ENCODE results near the gene RXYLT1. TPM values are rescaled to one million over a fixed set of nuclear protein-coding genes. Genes with fewer than 3 reads are reported as not detected.
"Not testable (repeated sequence)": the region's sequence is repeated elsewhere in the genome, so short reads cannot be mapped to it uniquely, and the experiment has no call there.

Gene RXYLT1
- total RNA-seq, 1 donor from 2014 or later = 7.3 TPM

GRCh38 chr12:63802012-63802608 lies 22.4 kb downstream of the RXYLT1 start:
- peak; percentile 15 to 33 for DNase-seq (ENCODE audit: low read depth in 2 of 2)

GRCh38 chr12:63804746-63805145 lies 25.0 kb downstream of the RXYLT1 start:
- DNase-seq (ENCODE audit: low read depth in 2 of 2) = no peak

GRCh38 chr12:63805704-63806672 lies 26.3 kb downstream of the RXYLT1 start:
- peak in 1 of 2 donors; percentile 5 for DNase-seq (ENCODE audit: low read depth in 2 of 2)

DNA sequence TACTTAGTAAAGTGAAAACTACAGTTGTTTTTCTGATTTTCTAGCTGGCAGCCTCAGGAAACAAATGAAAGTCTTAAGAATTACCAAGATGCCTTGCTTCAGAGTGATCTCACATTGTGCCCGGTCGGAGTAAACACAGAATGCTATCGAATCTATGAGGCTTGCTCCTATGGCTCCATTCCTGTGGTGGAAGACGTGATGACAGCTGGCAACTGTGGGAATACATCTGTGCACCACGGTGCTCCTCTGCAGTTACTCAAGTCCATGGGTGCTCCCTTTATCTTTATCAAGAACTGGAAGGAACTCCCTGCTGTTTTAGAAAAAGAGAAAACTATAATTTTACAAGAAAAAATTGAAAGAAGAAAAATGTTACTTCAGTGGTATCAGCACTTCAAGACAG lies 28.9 kb downstream of the RXYLT1 start:
- no peak for DNase-seq (ENCODE audit: low read depth in 2 of 2)

GRCh38 chr12:63809566-63809965 lies 29.9 kb downstream of the RXYLT1 start:
- DNase-seq (ENCODE audit: low read depth in 2 of 2) = no peak

DNA sequence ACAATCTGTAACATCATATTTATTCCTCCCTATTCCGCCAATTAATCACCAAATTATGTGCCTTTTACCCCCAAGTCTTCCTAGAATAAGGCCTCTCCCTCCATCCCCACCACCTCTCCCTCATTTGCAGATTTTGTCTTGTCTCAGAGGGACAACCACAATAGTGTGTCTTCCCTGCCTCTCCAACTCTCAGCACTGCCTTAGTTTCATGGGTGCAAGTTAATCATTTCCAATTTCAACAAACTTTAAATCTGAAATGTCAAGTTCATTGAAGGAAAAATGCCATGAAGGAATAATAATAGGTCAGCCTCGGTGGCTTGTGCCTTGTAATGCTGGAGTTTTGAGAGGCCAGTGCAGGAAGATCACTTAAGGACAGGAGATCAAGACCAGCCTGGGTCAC lies 31.6 kb downstream of the RXYLT1 start:
- no peak for DNase-seq (ENCODE audit: low read depth in 2 of 2)

DNA sequence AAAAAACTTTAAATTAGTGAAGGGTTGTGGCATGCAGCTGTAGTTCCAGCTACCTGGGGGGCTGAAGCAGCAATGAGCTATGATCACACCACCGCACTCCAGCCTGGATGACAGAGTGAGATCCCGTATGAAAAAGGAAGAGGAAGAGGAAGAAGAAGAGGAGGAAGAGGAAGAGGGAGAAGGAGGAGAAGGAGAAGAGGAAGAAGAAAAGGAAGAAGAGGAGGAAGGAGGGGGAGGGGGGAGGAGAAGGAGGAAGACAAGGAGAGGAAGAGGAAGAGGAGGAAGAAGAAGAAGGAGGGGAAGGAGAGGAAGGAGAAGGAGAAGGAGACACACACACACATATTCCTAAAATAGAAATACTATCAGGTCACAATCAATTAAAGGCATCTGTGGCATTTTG lies 32.0 kb downstream of the RXYLT1 start:
- no peak for DNase-seq (ENCODE audit: low read depth in 2 of 2)

DNA sequence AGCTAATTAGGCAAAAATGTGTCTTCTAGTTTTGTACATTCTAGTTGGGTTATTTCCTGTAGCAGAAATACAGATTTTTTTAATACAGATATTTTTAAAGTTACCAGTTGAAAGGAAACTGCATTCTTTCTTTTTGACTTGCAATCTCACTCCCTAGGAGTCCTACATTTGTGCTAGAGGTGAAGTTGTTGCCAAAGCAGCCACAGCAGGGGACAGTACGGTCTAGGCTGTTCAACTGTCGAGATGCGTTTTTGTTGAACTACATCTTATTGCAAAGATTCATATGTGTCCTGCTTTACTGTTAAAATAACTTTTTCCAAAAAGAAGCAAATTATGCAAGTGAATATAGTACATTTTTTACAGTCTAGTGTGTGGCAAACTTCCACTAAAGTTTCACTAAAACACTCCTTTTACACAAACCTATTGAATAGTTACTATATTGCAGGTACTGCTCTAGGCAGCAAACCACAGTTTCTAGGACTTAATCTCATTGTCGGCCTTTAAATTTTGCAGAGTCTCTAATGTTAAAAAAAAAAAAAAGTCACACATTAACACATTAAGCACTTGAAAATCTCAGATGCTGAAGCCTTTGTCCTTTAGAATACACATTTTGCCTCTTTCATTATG lies 34.5 kb downstream of the RXYLT1 start:
- DNase-seq (ENCODE audit: low read depth in 2 of 2) = no peak

DNA sequence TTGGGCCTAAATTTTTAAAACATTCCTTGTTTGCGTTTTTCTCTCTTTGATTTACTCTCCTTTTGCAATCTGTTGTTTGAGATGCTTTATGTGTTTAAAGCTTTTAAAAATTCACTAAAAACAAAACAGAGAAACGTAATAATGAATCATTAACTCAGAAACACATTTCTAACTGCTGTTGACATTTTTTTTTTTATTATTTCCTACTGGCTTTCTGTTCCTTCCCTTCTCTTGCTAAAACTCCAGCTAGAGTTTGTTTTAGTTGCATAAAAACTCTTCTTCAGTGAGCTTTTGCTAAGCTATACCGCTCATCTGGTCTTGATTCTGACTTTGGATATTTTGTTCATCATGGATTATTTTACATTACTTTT lies 35.8 kb downstream of the RXYLT1 start:
- DNase-seq (ENCODE audit: low read depth in 2 of 2) = no peak

DNA sequence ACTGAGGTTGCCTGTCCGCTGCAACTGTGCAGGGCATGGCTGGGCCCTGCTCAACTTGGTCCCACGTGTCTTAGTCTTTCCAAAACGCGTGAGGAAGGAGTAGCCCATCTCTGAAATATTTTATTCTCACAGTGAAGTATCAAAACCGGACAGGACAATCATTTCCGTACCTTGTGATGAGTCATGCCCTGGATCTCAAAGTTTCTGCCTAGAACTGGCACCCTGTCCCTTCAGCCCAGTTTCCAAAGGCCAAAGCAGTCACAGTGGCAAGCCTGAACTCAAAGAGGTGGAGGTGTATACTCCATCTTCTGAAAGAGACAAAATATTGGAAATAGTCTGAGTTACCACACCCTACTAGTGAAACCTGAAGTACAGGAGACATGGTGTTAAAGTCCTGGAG lies 36.3 kb downstream of the RXYLT1 start:
- no peak for DNase-seq (ENCODE audit: low read depth in 2 of 2)

GRCh38 chr12:63820427-63820826 lies 40.7 kb downstream of the RXYLT1 start:
- DNase-seq (ENCODE audit: low read depth in 2 of 2) = no peak

DNA sequence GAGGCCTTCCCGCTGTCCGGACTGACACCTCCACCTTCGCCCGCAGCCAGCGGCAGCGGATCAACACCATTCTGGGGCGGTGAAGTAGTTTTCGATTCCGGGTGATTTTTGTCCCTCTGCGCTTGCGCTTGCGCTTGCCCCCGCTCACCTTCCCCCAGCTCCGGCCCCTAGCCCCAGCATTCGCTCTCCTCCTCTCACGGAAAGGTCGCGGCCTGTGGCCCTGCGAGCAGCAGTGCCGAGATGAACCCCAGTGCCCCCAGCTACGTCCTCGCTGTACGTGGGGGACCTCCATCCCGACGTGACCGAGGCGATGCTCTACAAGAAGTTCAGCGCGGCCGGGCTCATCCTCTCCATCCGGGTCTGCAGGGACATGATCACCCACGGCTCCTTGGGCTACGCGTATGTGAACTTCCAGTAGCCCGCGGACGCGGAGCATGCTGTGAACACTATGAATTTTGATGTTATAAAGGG lies 42.1 kb downstream of the RXYLT1 start:
- DNase-seq (ENCODE audit: low read depth in 2 of 2) = no peak

DNA sequence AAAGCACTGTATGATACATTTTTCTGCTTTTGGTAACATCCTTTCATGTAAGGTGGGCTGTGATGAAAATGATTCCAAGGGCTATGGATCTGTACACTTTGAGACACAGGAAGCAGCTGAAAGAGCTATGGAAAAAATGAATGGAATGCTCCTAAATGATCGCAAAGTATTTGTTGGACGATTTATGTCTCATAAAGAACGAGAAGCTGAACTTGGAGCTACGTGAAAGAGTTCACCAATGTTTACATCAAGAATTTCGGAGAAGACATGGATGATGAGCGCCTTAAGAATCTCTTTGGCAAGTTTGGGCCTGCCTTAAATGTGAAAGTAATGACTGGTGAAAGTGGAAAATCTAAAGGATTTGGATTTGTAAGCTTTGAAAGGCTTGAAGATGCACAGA lies 42.6 kb downstream of the RXYLT1 start:
- no peak for DNase-seq (ENCODE audit: low read depth in 2 of 2)

DNA sequence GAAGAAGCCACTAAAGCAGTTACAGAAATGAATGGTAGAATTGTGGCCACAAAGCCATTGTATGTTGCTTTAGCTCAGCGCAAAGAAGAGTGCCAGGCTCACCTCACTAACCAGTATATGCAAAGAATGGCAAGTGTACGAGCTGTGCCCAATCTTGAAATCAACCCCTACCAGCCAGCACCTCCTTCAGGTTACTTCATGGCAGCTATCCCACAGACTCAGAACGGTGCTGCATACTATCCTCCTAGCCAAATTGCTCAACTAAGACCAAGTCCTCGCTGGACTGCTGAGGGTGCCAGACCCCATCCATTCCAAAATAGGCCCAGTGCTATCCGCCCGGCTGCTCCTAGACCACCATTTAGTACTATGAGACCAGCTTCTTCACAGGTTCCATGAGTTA lies 43.3 kb downstream of the RXYLT1 start:
- no peak for DNase-seq (ENCODE audit: low read depth in 2 of 2)

DNA sequence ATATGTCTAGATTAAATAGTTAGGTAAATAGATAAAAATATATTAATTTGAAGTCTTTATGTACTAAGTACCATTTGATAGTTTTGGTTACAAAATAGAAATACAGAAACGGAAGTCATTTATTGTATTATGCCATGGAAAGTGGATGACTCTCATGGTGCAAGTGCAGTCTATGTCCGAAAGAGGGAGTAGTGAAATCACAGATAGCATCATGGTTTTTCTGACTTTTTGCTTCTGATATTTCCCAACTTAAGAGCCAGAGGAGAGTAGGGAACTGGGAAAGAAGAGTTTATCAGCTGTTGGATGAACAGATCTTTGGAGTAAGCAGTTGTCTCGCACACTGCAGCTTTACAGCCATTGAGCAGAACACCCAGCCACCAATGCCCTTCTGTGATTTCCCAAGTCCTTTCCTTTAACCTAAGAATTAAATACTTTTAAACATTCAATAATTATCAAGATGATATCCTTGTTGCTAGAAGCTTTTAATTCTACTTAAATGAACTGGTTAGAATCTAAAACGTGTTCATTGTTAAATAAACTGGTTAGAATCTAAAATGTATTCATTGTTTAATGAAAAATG lies 46.4 kb downstream of the RXYLT1 start:
- DNase-seq (ENCODE audit: low read depth in 2 of 2) = peak; percentile 61 to 63

GRCh38 chr12:63828867-63829266 lies 49.2 kb downstream of the RXYLT1 start:
- DNase-seq (ENCODE audit: low read depth in 2 of 2) = no peak

GRCh38 chr12:63836046-63836445 lies 56.3 kb downstream of the RXYLT1 start:
- DNase-seq (ENCODE audit: low read depth in 2 of 2) = no peak

- DNase-seq (ENCODE audit: low read depth in 2 of 2) = no peak
These were observed 57.2 kb downstream of the RXYLT1 start for GRCh38 chr12:63836936-63837335.

- no peak for DNase-seq (ENCODE audit: low read depth in 2 of 2)
These were observed 58.7 kb downstream of the RXYLT1 start for GRCh38 chr12:63838411-63838810.

- no peak for DNase-seq (ENCODE audit: low read depth in 2 of 2)
These were observed 61.3 kb downstream of the RXYLT1 start for GRCh38 chr12:63841011-63841410.

GRCh38 chr12:63841571-63841970 lies 61.9 kb downstream of the RXYLT1 start:
- DNase-seq (ENCODE audit: low read depth in 2 of 2) = no peak

GRCh38 chr12:63842750-63843149 lies 63.0 kb downstream of the RXYLT1 start:
- DNase-seq (ENCODE audit: low read depth in 2 of 2) = not testable (repeated sequence)

Data from dermis microvascular lymphatic vessel endothelial cell (primary cell).